GM12878 (cell line): ENCODE measurements around the gene HEYL. TPM values are rescaled to one million over a fixed set of nuclear protein-coding genes. Genes with fewer than 3 reads are reported as not detected.

Experiments used
- ATAC-seq: fragments of 200-7000 bp; cut with Tn5 transposase; 3 replicates; pipeline ENCODE4 v1.9.1; 2020; ENCODE audit warnings: mild to moderate bottlenecking, moderate library complexity
- BruUV-seq: library from RNA; stranded (reverse); fragments of 400-500 nt; replicated peaks from 2 replicates; lab custom pipeline; 2021; lab: Mats Ljungman, UMichigan
- CTCF ChIA-PET: fragments of 300-600 bp; sonication (Branson Sonifier 250); formaldehyde crosslinking; extraction: SDS; loops from one replicate; lab custom pipeline; 2021; ENCODE audit warnings: inconsistent platforms; lab: Yijun Ruan, JAX
- POLR2A ChIA-PET: fragments of 350-600 bp; formaldehyde crosslinking; extraction: SDS; loops from one replicate; lab custom pipeline; 2021; ENCODE audit warnings: inconsistent platforms; lab: Charles Lee
- RAD21 ChIA-PET: fragments of 300-600 bp; sonication (Branson Sonifier 250); formaldehyde crosslinking; loops from one replicate; lab custom pipeline; 2023; ENCODE audit warnings: antibody characterized with exemption; ENCODE audit not compliant: unreplicated experiment; lab: Charles Lee
- SMC1A ChIA-PET: fragments of 300-600 bp; sonication (Branson Sonifier 250); formaldehyde crosslinking; loops from one replicate; lab custom pipeline; 2023; ENCODE audit not compliant: unreplicated experiment, uncharacterized antibody; lab: Charles Lee
- DNase-seq: peaks from one replicate; pipeline ENCODE4 v3.0.0-alpha.2; 2011; ENCODE audit warnings: low read depth, low spot score
- FAIRE-seq: peaks from 3 replicates; lab custom pipeline; 2011; peaks lifted over from hg19 to GRCh38; lab: Jason Lieb, UNC
- H2AFZ ChIP-seq: 2 replicates; pipeline ENCODE4 v1.6.0; 2011; ENCODE audit warnings: low read depth, low read length, control low read depth; ENCODE audit not compliant: control insufficient read depth
- H3K27ac ChIP-seq: 2 replicates; pipeline ENCODE4 v1.5.1; 2011; ENCODE audit warnings: control low read depth; ENCODE audit not compliant: control insufficient read depth, insufficient read depth
- H3K27me3 ChIP-seq, 2 experiments: replicated peaks in 1 of 2; 2 replicates each; pipeline versions ENCODE4 v1.6.0 to v1.6.1; 2011; ENCODE audit warnings: low read length in 1 of 2; ENCODE audit not compliant: control insufficient read depth in 2 of 2, insufficient read depth in 2 of 2
- H3K36me3 ChIP-seq, 2 experiments: 2 replicates each; pipeline ENCODE4 v1.5.1; 2011; ENCODE audit warnings: low read length in 1 of 2; ENCODE audit not compliant: control insufficient read depth in 2 of 2, insufficient read depth in 2 of 2
- H3K4me1 ChIP-seq: 2 replicates; pipeline ENCODE4 v1.6.1; 2011; ENCODE audit warnings: mild to moderate bottlenecking, low read length, moderate library complexity, mixed read lengths; ENCODE audit not compliant: control insufficient read depth, insufficient read depth
- H3K4me2 ChIP-seq: 2 replicates; pipeline ENCODE4 v1.6.0; 2011; ENCODE audit warnings: control low read depth; ENCODE audit not compliant: control insufficient read depth, insufficient read depth
- H3K4me3 ChIP-seq: fragments of 200-600 bp; sonication (generic); 2 replicates; pipeline ENCODE4 v1.5.1; 2016
- H3K79me2 ChIP-seq: 2 replicates; pipeline ENCODE4 v1.6.0; 2011; ENCODE audit warnings: low read length; ENCODE audit not compliant: control insufficient read depth, insufficient read depth
- H3K9ac ChIP-seq: 2 replicates; pipeline ENCODE4 v1.8.0; 2011; ENCODE audit warnings: low read length, control low read depth, mixed read lengths; ENCODE audit not compliant: control insufficient read depth, insufficient read depth
- H3K9me3 ChIP-seq: replicated peaks from 3 replicates; pipeline ENCODE4 v1.5.1; 2011; ENCODE audit warnings: mild to moderate bottlenecking, low read length; ENCODE audit not compliant: control insufficient read depth, insufficient read depth
- H4K20me1 ChIP-seq: 2 replicates; pipeline ENCODE4 v1.6.0; 2011; ENCODE audit not compliant: control insufficient read depth, insufficient read depth
- BHLHE40 ChIP-seq, 2 experiments: fragments of 450-650 bp in 1 of 2; IDR thresholded peaks; 2 replicates each; pipeline ENCODE4 v1.6.1; 2011 to 2017; ENCODE audit warnings: low read depth in 2 of 2, borderline replicate concordance in 1 of 2, improper control_type of control experiment in 1 of 2, low read length in 1 of 2, mild to moderate bottlenecking in 1 of 2
- DPF2 ChIP-seq: fragments of 450-650 bp; IDR thresholded peaks from 2 replicates; pipeline ENCODE4 v1.6.1; 2017; ENCODE audit warnings: mild to moderate bottlenecking
- EZH2 ChIP-seq: IDR thresholded peaks from 2 replicates; pipeline ENCODE4 v1.6.1; 2012; ENCODE audit warnings: low read depth, mild to moderate bottlenecking, control low read depth, inconsistent platforms, low read length, borderline replicate concordance; ENCODE audit not compliant: control insufficient read depth
- HCFC1 ChIP-seq: fragments of 150-350 bp; IDR thresholded peaks from 2 replicates; pipeline ENCODE4 v1.6.1; 2014; ENCODE audit warnings: low read length
- JUNB ChIP-seq: IDR thresholded peaks from 2 replicates; pipeline ENCODE4 v1.6.1; 2016; ENCODE audit warnings: antibody characterized with exemption, mild to moderate bottlenecking
- KDM1A ChIP-seq: fragments of 200-600 bp; sonication (generic); IDR thresholded peaks from 2 replicates; pipeline ENCODE4 v1.6.1; 2016; ENCODE audit warnings: borderline replicate concordance
- RBBP5 ChIP-seq: fragments of 200-600 bp; sonication (generic); conservative IDR thresholded peaks from 2 replicates; pipeline ENCODE4 v1.6.1; 2016
- SMAD1 ChIP-seq: fragments of 450-650 bp; IDR thresholded peaks from 2 replicates; pipeline ENCODE4 v1.6.1; 2018; ENCODE audit warnings: mild to moderate bottlenecking, low read depth; ENCODE audit not compliant: partially characterized antibody
- WRNIP1 ChIP-seq: IDR thresholded peaks from 2 replicates; pipeline ENCODE4 v1.6.1; 2011; ENCODE audit warnings: low read depth, low read length, improper control_type of control experiment, borderline replicate concordance
- WGBS: methylation state at CpG from one replicate; pipeline ENCODE4 v1.1.6; 2016; ENCODE audit warnings: low lambda C conversion rate; ENCODE audit not compliant: insufficient replicate concordance, insufficient coverage; ENCODE audit errors: missing lambda C conversion rate; 5-methylcytosine and 5-hydroxymethylcytosine counted together
- in situ Hi-C: fragments of 300-500 bp; cut with MboI; formaldehyde crosslinking; loops from 9 replicates; pipeline ENCODE4 v1.14.3; 2018; ENCODE audit warnings: mixed read lengths
- intact Hi-C: fragments of 100-400 bp; cut with micrococcal nuclease; formaldehyde crosslinking; loops from one replicate; pipeline ENCODE4 v1.14.2; 2022; ENCODE audit not compliant: unreplicated experiment
- polyA plus RNA-seq, 11 experiments: library from polyadenylated mRNA; depleted of rRNA in 4 of 11; unstranded in 6 of 11; stranded (reverse) in 5 of 11; fragments of >200 nt; fragmentation: Nextera tagmentation in 4 of 11; fragmentation: Illumina TruSeq in 1 of 11; extraction: Ambion mirVana in 4 of 11; extraction: Trizol in 1 of 11; gene quantifications; 1 replicate in 1 of 11; 2 replicates in 10 of 11; pipeline versions ENCODE4 v1.2.1 to v1.2.3, GENCODE V29; 2011 to 2016; ENCODE audit warnings: inconsistent platforms in 2 of 11, missing spikeins in 2 of 11, low read depth in 1 of 11
- total RNA-seq, 4 experiments: library from RNA; depleted of rRNA in 3 of 4; stranded (reverse); fragments of >200 nt in 3 of 4; fragmentation: Illumina TruSeq in 1 of 4; extraction: Trizol in 1 of 4; gene quantifications; 2 replicates each; pipeline versions ENCODE4 v1.2.1 to v1.2.3, GENCODE V29; 2013 to 2021
- TF ChIP-seq, protein P1 (sequence below): IDR thresholded peaks from 2 replicates; pipeline ENCODE4 v1.6.1; 2011; ENCODE audit warnings: borderline replicate concordance, low read depth, mild to moderate bottlenecking, moderate library complexity, low read length; ENCODE audit not compliant: insufficient read depth, poor library complexity, severe bottlenecking
- TF ChIP-seq, protein P2 (sequence below): fragments of 450-650 bp; IDR thresholded peaks from 2 replicates; pipeline ENCODE4 v1.6.1; 2018; ENCODE audit warnings: borderline replicate concordance, mild to moderate bottlenecking; ENCODE audit not compliant: partially characterized antibody
- TF ChIP-seq, protein P3 (sequence below): IDR thresholded peaks from 2 replicates; pipeline ENCODE4 v1.6.1; 2012; ENCODE audit warnings: low read depth, low read length, improper control_type of control experiment

HEYL gene
- total and polyA plus RNA-seq, 10 of the 15 experiments (the other 5 are each of a cell fraction or from before 2014, with no cell fraction given): under 0.01 to 0.04 TPM; not detected in 8

DNA sequence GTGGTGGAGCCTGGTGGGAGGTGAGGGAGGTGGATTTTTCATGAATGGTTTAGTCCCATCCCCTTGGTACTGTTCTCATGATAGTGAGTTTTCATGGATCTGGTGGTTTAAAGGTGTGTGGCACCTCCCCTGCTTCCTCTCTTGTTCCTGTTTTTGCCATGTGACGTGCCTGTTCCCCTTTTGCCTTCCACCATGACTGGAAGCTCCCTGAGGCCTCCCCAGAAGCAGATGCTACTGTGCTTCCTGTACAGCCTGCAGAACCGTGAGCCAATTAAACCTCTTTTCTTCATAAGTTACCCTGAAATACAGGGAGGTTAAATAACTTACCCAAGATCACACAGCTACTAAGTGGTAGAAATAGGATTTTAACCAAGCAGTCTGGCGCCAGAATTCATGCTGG is 4.3 kb upstream of the HEYL start:
- H3K27me3 ChIP-seq: peaks cover 2 to 9% of the 10 kb centered on the region in 2 experiments; a peak in 3 of 4 replicates
- H3K9ac ChIP-seq: no peak overlapping the region
- no peaks in the 10 kb centered on the region for H3K4me1 ChIP-seq
- no peak overlapping the region for H3K4me2 ChIP-seq
- ChIA-PET CTCF (interaction anchor here (1.0 to 4.3 kb wide), 2 partner anchors 11 to 33 kb away, joined by 3 to 24 read pairs; no protein-coding TSS in a partner anchor), RAD21 (interaction anchor here (1.9 kb wide), 1 partner anchor 38 kb away, joined by 5 read pairs; no protein-coding TSS in a partner anchor), POLR2A (no interaction called here), SMC1A (interaction anchor here (1.6 kb wide), 1 partner anchor 8 kb away, joined by 3 read pairs; no protein-coding TSS in a partner anchor)
- ATAC-seq (no peak), FAIRE-seq (no peak), DNase-seq (no peak)
- no peaks in the 10 kb centered on the region for H3K36me3 ChIP-seq
- intact Hi-C loops: no loop called here
- in situ Hi-C loops: no loop called here
- no peaks in the 10 kb centered on the region for H4K20me1 ChIP-seq
- no peaks in the 10 kb centered on the region for H3K9me3 ChIP-seq
- H3K27ac ChIP-seq: no peak overlapping the region
- H3K79me2 ChIP-seq: no peaks in the 10 kb centered on the region
- no TSS peak for BruUV-seq
- 23% methylated on average over 3 of the region's 3 CpGs for WGBS
- no peak for TF ChIP-seq WRNIP1
- TF ChIP-seq KDM1A: no peak
- TF ChIP-seq RBBP5: no peak
- TF ChIP-seq, protein P1, sequence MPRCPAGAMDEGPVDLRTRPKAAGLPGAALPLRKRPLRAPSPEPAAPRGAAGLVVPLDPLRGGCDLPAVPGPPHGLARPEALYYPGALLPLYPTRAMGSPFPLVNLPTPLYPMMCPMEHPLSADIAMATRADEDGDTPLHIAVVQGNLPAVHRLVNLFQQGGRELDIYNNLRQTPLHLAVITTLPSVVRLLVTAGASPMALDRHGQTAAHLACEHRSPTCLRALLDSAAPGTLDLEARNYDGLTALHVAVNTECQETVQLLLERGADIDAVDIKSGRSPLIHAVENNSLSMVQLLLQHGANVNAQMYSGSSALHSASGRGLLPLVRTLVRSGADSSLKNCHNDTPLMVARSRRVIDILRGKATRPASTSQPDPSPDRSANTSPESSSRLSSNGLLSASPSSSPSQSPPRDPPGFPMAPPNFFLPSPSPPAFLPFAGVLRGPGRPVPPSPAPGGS: no peak
- TF ChIP-seq, protein P2, sequence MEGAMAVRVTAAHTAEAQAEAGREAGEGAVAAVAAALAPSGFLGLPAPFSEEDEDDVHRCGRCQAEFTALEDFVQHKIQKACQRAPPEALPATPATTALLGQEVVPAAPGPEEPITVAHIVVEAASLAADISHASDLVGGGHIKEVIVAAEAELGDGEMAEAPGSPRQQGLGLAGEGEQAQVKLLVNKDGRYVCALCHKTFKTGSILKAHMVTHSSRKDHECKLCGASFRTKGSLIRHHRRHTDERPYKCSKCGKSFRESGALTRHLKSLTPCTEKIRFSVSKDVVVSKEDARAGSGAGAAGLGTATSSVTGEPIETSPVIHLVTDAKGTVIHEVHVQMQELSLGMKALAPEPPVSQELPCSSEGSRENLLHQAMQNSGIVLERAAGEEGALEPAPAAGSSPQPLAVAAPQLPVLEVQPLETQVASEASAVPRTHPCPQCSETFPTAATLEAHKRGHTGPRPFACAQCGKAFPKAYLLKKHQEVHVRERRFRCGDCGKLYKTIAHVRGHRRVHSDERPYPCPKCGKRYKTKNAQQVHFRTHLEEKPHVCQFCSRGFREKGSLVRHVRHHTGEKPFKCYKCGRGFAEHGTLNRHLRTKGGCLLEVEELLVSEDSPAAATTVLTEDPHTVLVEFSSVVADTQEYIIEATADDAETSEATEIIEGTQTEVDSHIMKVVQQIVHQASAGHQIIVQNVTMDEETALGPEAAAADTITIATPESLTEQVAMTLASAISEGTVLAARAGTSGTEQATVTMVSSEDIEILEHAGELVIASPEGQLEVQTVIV: no peak
- TF ChIP-seq SMAD1: no peak
- TF ChIP-seq, protein P3, sequence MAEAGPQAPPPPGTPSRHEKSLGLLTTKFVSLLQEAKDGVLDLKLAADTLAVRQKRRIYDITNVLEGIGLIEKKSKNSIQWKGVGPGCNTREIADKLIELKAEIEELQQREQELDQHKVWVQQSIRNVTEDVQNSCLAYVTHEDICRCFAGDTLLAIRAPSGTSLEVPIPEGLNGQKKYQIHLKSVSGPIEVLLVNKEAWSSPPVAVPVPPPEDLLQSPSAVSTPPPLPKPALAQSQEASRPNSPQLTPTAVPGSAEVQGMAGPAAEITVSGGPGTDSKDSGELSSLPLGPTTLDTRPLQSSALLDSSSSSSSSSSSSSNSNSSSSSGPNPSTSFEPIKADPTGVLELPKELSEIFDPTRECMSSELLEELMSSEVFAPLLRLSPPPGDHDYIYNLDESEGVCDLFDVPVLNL: no peak
- TF ChIP-seq EZH2: no peak
- TF ChIP-seq HCFC1: no peak
- no peak for TF ChIP-seq BHLHE40 (IDR thresholded peaks at IDR 0.05; ENCODE audit: borderline replicate concordance in 1 of 2, low read depth in 2 of 2, low read length in 1 of 2)
- TF ChIP-seq JUNB: no peak
- no peak for TF ChIP-seq DPF2
- no peak overlapping the region for H2AFZ ChIP-seq
- H3K4me3 ChIP-seq: no peak overlapping the region
